HEK293T (cell line): ENCODE measurements around the gene LIN37.

Experiments used
- ARNT ChIP-seq: fragments of 450-650 bp; IDR thresholded peaks from 2 replicates; pipeline ENCODE4 v1.6.1; 2017; ENCODE audit warnings: mild to moderate bottlenecking
- BHLHE40 ChIP-seq: fragments of 450-650 bp; IDR thresholded peaks from 2 replicates; pipeline ENCODE4 v1.6.1; 2016; ENCODE audit warnings: mild to moderate bottlenecking, moderate library complexity, borderline replicate concordance
- CTBP1 ChIP-seq: fragments of 450-650 bp; IDR thresholded peaks from 2 replicates; pipeline ENCODE4 v1.6.1; 2016; ENCODE audit warnings: borderline replicate concordance
- ELF4 ChIP-seq: fragments of 450-650 bp; IDR thresholded peaks from 2 replicates; pipeline ENCODE4 v1.6.1; 2017; ENCODE audit warnings: antibody characterized with exemption
- FOXA1 ChIP-seq: fragments of 450-650 bp; IDR thresholded peaks from 2 replicates; pipeline ENCODE4 v1.6.1; 2016; ENCODE audit warnings: mild to moderate bottlenecking
- FOXK2 ChIP-seq: fragments of 450-650 bp; IDR thresholded peaks from 2 replicates; pipeline ENCODE4 v1.6.1; 2016; ENCODE audit warnings: mild to moderate bottlenecking
- HDGF ChIP-seq: fragments of 450-650 bp; IDR thresholded peaks from 2 replicates; pipeline ENCODE4 v1.6.1; 2017; ENCODE audit warnings: antibody characterized with exemption, borderline replicate concordance
- L3MBTL2 ChIP-seq: fragments of 450-650 bp; conservative IDR thresholded peaks from 2 replicates; pipeline ENCODE4 v1.6.1; 2016; ENCODE audit warnings: mild to moderate bottlenecking
- PKNOX1 ChIP-seq: fragments of 450-650 bp; IDR thresholded peaks from 2 replicates; pipeline ENCODE4 v1.6.1; 2016
- SP1 ChIP-seq: fragments of 450-650 bp; IDR thresholded peaks from 2 replicates; pipeline ENCODE4 v1.6.1; 2017
- SUZ12 ChIP-seq: fragments of 450-650 bp; IDR thresholded peaks from 2 replicates; pipeline ENCODE4 v1.6.1; 2016; ENCODE audit warnings: mild to moderate bottlenecking
- TARDBP ChIP-seq: fragments of 450-650 bp; IDR thresholded peaks from 2 replicates; pipeline ENCODE4 v1.6.1; 2016

DNA sequence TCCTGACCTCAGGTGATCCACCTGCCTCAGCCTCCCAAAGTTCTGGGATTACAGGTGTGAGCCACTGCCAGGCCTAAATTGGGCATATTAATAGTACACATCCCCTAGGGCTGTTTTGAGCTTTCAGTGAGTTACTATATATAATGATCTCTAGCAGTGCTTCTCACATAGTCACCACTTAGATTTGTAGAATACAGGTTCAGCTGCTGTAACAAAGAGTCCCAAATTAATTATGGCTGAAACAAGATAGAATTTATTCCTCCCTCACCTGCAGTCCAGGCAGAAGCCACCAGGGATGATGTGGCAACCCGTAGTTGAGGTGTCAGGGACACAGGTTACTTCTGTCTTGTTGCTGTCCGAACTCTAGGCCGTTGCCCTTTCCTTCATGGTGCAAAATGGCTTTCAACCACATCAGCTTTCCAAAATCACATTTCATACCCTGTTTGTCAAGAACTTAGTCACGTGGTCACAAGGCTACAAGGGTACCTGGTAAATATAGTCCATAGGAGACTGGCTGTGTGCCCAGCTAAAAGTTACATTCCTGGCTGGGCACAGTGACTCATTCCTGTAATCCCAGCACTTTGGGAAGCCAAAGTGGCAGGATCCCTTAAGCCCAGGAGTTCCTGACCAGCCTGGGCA is 12.5 kb downstream of the LIN37 start:
- TF ChIP-seq BHLHE40 (no peak), HDGF (no peak), FOXK2 (no peak), ARNT (no peak), FOXA1 (no peak), L3MBTL2 (no peak), ELF4 (no peak), CTBP1 (no peak), PKNOX1 (no peak), SP1 (no peak), TARDBP (no peak), SUZ12 (no peak)
